Panc1 (cell line): ENCODE results near the gene CASD1. TPM values are rescaled to one million over a fixed set of nuclear protein-coding genes. Genes with fewer than 3 reads are reported as not detected.

Source experiments
- ATAC-seq: fragments of 200-7000 bp; cut with Tn5 transposase; 2 replicates; pipeline ENCODE4 v1.9.1; 2020; ENCODE audit warnings: mild to moderate bottlenecking, moderate library complexity
- BruUV-seq: library from RNA; stranded (reverse); fragments of 400-500 nt; replicated peaks from 2 replicates; lab custom pipeline; 2021; lab: Mats Ljungman, UMichigan
- CTCF ChIA-PET: fragments of 300-600 bp; sonication (Branson Sonifier 250); formaldehyde crosslinking; loops from one replicate; lab custom pipeline; 2022; ENCODE audit warnings: antibody characterized with exemption; lab: Charles Lee
- POLR2A ChIA-PET: fragments of 300-600 bp; sonication (Branson Sonifier 250); formaldehyde crosslinking; loops from one replicate; lab custom pipeline; 2022; ENCODE audit warnings: antibody characterized with exemption; lab: Charles Lee
- DNase-seq: peaks from one replicate; pipeline ENCODE4 v3.0.0-alpha.2; 2010; ENCODE audit warnings: low read depth, low spot score
- H3K27ac ChIP-seq: 2 replicates; pipeline ENCODE4 v1.5.1; 2011; ENCODE audit warnings: mild to moderate bottlenecking, low read length, inconsistent platforms
- H3K27me3 ChIP-seq: fragments of 200-500 bp; sonication (Bioruptor generic); 2 replicates; pipeline ENCODE4 v1.6.0; 2014; ENCODE audit warnings: low read length, inconsistent platforms; ENCODE audit not compliant: control insufficient read depth, insufficient read depth
- H3K36me3 ChIP-seq: fragments of 200-500 bp; sonication (Bioruptor generic); 2 replicates; pipeline ENCODE4 v1.5.1; 2014; ENCODE audit warnings: inconsistent platforms, mild to moderate bottlenecking, low read length, moderate library complexity; ENCODE audit not compliant: control insufficient read depth, insufficient read depth
- H3K4me1 ChIP-seq: 2 replicates; pipeline ENCODE4 v1.5.1; 2011; ENCODE audit warnings: inconsistent platforms, mild to moderate bottlenecking, low read length, moderate library complexity; ENCODE audit not compliant: control insufficient read depth, insufficient read depth
- H3K4me3 ChIP-seq, 2 experiments: 2 replicates each; pipeline ENCODE4 v1.5.1; 2011 to 2012; ENCODE audit warnings: low read depth in 2 of 2, low read length in 2 of 2, mild to moderate bottlenecking in 2 of 2, inconsistent platforms in 1 of 2, moderate library complexity in 1 of 2
- H3K9me3 ChIP-seq: fragments of 200-500 bp; sonication (Bioruptor generic); 2 replicates; pipeline ENCODE4 v1.5.1; 2014; ENCODE audit warnings: low read depth, mild to moderate bottlenecking, inconsistent platforms, low read length, moderate library complexity; ENCODE audit not compliant: control insufficient read depth, insufficient read depth
- POLR2AphosphoS5 ChIP-seq: IDR thresholded peaks from 2 replicates; pipeline ENCODE4 v1.6.1; 2012; ENCODE audit warnings: mild to moderate bottlenecking, low read depth, low read length, moderate library complexity
- SIN3A ChIP-seq: IDR thresholded peaks from 2 replicates; pipeline ENCODE4 v1.6.1; 2012; ENCODE audit warnings: low read depth, mild to moderate bottlenecking, low read length, moderate library complexity, borderline replicate concordance; ENCODE audit not compliant: insufficient read depth
- TCF7L2 ChIP-seq: IDR thresholded peaks from 2 replicates; pipeline ENCODE4 v1.6.1; 2011; ENCODE audit warnings: mild to moderate bottlenecking, low read depth, low read length, inconsistent platforms
- in situ Hi-C: cut with HindIII; loops from 2 replicates; pipeline ENCODE4 v1.10.0; 2016; ENCODE audit warnings: low sequenced_read_pairs, low pct_unique_long_range_greater_than_20kb
- intact Hi-C: fragments of 100-400 bp; cut with micrococcal nuclease; formaldehyde crosslinking; loops from one replicate; pipeline ENCODE4 v1.10.0; 2022; ENCODE audit not compliant: unreplicated experiment
- total RNA-seq: library from RNA; stranded (reverse); gene quantifications from one replicate; pipeline ENCODE4 v1.2.1, GENCODE V29; 2021; ENCODE audit not compliant: unreplicated experiment
- TF ChIP-seq, protein P1 (sequence below): fragments of 450-650 bp; IDR thresholded peaks from 2 replicates; pipeline ENCODE4 v1.5.1; 2017; ENCODE audit warnings: mild to moderate bottlenecking
- TF ChIP-seq, protein P2 (sequence below), 2 experiments: IDR thresholded peaks; 2 replicates each; pipeline ENCODE4 v1.6.1; 2011 to 2012; ENCODE audit warnings: low read depth in 2 of 2, control low read depth in 1 of 2, low read length in 1 of 2, mild to moderate bottlenecking in 1 of 2, moderate library complexity in 1 of 2; ENCODE audit not compliant: insufficient read depth in 1 of 2

Gene CASD1
- total RNA-seq, 1 experiment from 2014 or later: 14.7 TPM

GRCh38 chr7:94557215-94557614 is 47.6 kb downstream of the CASD1 start:
- Histone ChIP-seq H3K4me1 (no peaks in the 10 kb centered on the region), H3K27ac (no peak overlapping the region), H3K9me3 (no peaks in the 10 kb centered on the region), H3K27me3 (no peaks in the 10 kb centered on the region), H3K4me3 (no peak overlapping the region), H3K36me3 (no peaks in the 10 kb centered on the region)
- TF ChIP-seq TCF7L2 (no peak), POLR2AphosphoS5 (no peak), SIN3A (no peak)
- TF ChIP-seq, protein P1, sequence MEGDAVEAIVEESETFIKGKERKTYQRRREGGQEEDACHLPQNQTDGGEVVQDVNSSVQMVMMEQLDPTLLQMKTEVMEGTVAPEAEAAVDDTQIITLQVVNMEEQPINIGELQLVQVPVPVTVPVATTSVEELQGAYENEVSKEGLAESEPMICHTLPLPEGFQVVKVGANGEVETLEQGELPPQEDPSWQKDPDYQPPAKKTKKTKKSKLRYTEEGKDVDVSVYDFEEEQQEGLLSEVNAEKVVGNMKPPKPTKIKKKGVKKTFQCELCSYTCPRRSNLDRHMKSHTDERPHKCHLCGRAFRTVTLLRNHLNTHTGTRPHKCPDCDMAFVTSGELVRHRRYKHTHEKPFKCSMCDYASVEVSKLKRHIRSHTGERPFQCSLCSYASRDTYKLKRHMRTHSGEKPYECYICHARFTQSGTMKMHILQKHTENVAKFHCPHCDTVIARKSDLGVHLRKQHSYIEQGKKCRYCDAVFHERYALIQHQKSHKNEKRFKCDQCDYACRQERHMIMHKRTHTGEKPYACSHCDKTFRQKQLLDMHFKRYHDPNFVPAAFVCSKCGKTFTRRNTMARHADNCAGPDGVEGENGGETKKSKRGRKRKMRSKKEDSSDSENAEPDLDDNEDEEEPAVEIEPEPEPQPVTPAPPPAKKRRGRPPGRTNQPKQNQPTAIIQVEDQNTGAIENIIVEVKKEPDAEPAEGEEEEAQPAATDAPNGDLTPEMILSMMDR: no peak
- TF ChIP-seq, protein P2, sequence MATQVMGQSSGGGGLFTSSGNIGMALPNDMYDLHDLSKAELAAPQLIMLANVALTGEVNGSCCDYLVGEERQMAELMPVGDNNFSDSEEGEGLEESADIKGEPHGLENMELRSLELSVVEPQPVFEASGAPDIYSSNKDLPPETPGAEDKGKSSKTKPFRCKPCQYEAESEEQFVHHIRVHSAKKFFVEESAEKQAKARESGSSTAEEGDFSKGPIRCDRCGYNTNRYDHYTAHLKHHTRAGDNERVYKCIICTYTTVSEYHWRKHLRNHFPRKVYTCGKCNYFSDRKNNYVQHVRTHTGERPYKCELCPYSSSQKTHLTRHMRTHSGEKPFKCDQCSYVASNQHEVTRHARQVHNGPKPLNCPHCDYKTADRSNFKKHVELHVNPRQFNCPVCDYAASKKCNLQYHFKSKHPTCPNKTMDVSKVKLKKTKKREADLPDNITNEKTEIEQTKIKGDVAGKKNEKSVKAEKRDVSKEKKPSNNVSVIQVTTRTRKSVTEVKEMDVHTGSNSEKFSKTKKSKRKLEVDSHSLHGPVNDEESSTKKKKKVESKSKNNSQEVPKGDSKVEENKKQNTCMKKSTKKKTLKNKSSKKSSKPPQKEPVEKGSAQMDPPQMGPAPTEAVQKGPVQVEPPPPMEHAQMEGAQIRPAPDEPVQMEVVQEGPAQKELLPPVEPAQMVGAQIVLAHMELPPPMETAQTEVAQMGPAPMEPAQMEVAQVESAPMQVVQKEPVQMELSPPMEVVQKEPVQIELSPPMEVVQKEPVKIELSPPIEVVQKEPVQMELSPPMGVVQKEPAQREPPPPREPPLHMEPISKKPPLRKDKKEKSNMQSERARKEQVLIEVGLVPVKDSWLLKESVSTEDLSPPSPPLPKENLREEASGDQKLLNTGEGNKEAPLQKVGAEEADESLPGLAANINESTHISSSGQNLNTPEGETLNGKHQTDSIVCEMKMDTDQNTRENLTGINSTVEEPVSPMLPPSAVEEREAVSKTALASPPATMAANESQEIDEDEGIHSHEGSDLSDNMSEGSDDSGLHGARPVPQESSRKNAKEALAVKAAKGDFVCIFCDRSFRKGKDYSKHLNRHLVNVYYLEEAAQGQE (IDR thresholded peaks at IDR 0.05; ENCODE audit: insufficient read depth in 1 of 2, low read depth in 2 of 2, low read length in 1 of 2): no peak
- ChIA-PET CTCF (no interaction called here), POLR2A (no interaction called here)
- no TSS peak for BruUV-seq
- DNase-seq: no peak
- ATAC-seq: no peak
- intact Hi-C loops (no loop called here), in situ Hi-C loops (no loop called here)

GRCh38 chr7:94559972-94560371 is 50.4 kb downstream of the CASD1 start:
- in situ Hi-C loops: no loop called here
- ChIA-PET POLR2A (no interaction called here), CTCF (no interaction called here)
- TF ChIP-seq SIN3A: no peak
- TF ChIP-seq TCF7L2: no peak
- TF ChIP-seq, protein P1: no peak
- TF ChIP-seq, protein P2 (IDR thresholded peaks at IDR 0.05; ENCODE audit: insufficient read depth in 1 of 2, low read depth in 2 of 2, low read length in 1 of 2): no peak
- TF ChIP-seq POLR2AphosphoS5: no peak
- no peaks in the 10 kb centered on the region for H3K9me3 ChIP-seq
- no peak overlapping the region for H3K27ac ChIP-seq
- ATAC-seq: no peak
- intact Hi-C loops: no loop called here
- DNase-seq: no peak
- no TSS peak for BruUV-seq
- H3K4me3 ChIP-seq: no peak overlapping the region
- H3K27me3 ChIP-seq: no peaks in the 10 kb centered on the region
- H3K4me1 ChIP-seq: no peaks in the 10 kb centered on the region
- H3K36me3 ChIP-seq: no peaks in the 10 kb centered on the region
